Osteocyte (in vitro differentiated cells): ENCODE results near the gene MTSS2. TPM values are rescaled to one million over a fixed set of nuclear protein-coding genes. Genes with fewer than 3 reads are reported as not detected.

Experiments used
- DNase-seq: peaks from one replicate; pipeline ENCODE4 v3.0.0; 2021; ENCODE audit warnings: mixed read lengths; ENCODE audit not compliant: unreplicated experiment; ENCODE audit errors: extremely low spot score
- H3K27ac Mint-ChIP-seq: one replicate; pipeline ENCODE4 v1.8.0; 2021; ENCODE audit warnings: mild to moderate bottlenecking, mixed read lengths; ENCODE audit not compliant: unreplicated experiment
- H3K27me3 Mint-ChIP-seq: one replicate; pipeline ENCODE4 v1.8.0; 2021; ENCODE audit warnings: mixed read lengths; ENCODE audit not compliant: unreplicated experiment
- H3K36me3 Mint-ChIP-seq: one replicate; pipeline ENCODE4 v1.8.0; 2021; ENCODE audit warnings: mixed read lengths; ENCODE audit not compliant: unreplicated experiment
- H3K4me1 Mint-ChIP-seq: one replicate; pipeline ENCODE4 v1.8.0; 2021; ENCODE audit warnings: mixed read lengths; ENCODE audit not compliant: unreplicated experiment
- H3K4me3 Mint-ChIP-seq: one replicate; pipeline ENCODE4 v1.8.0; 2021; ENCODE audit warnings: mild to moderate bottlenecking, moderate library complexity, mixed read lengths; ENCODE audit not compliant: unreplicated experiment
- H3K9me3 Mint-ChIP-seq: one replicate; pipeline ENCODE4 v1.8.0; 2021; ENCODE audit warnings: mixed read lengths; ENCODE audit not compliant: unreplicated experiment
- CTCF ChIP-seq: fragments of 200-600 bp; sonication (generic); IDR thresholded peaks from 2 replicates; pipeline ENCODE4 v1.5.0; 2021; ENCODE audit warnings: antibody characterized with exemption, mild to moderate bottlenecking, moderate library complexity
- total RNA-seq: library from RNA; stranded (reverse); gene quantifications from 2 replicates; pipeline ENCODE4 v1.2.1, GENCODE V29; 2021

The MTSS2 gene
- total RNA-seq, 1 donor from 2014 or later: 156 TPM

DNA sequence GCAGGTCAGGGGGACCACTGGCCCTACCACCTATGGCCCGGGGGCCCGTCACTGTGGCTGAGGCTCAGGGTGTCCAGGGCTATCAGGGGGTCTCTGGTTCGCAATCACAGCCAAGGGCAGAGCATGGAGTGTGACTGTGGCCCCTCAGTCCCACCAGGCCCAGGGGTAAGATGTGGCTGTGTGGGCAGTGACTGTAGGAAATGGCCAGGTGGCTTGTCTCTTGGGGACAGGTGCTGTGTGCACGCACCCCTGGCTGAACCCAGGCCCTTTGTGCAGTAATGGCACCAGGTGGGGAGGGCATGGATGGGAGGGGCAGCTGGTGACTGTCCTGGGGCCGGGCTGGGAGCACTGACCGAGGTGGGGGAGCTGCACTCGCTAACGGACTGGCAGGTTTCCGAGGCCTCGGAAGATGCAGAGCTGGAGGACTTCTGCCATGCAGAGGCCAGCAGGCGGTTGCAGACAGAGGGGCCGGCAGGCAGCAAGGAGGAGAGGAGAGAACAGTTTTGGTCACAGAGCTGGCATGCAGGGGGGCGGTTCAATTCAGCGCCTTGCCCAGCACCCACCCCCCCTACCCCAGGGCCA is 20.6 kb downstream of the MTSS2 start:
- no peak for TF ChIP-seq CTCF
- Mint-ChIP-seq H3K27ac (no peak overlapping the region), H3K4me3 (no peak overlapping the region), H3K9me3 (no peaks in the 10 kb centered on the region), H3K4me1 (peaks cover 4% of the 10 kb centered on the region), H3K36me3 (peaks cover 41% of the 10 kb centered on the region), H3K27me3 (no peaks in the 10 kb centered on the region)
- DNase-seq: no peak

GRCh38 chr16:70664325-70665112 is 21.3 kb downstream of the MTSS2 start:
- no peak overlapping the region for H3K27ac Mint-ChIP-seq
- no peak overlapping the region for H3K4me3 Mint-ChIP-seq
- H3K27me3 Mint-ChIP-seq: no peaks in the 10 kb centered on the region
- peaks cover 4% of the 10 kb centered on the region for H3K4me1 Mint-ChIP-seq
- H3K36me3 Mint-ChIP-seq: peaks cover 34% of the 10 kb centered on the region
- no peaks in the 10 kb centered on the region for H3K9me3 Mint-ChIP-seq
- TF ChIP-seq CTCF: no peak
- DNase-seq: no peak

GRCh38 chr16:70663524-70664324 is 22.1 kb downstream of the MTSS2 start:
- H3K4me3 Mint-ChIP-seq: no peak overlapping the region
- TF ChIP-seq CTCF: no peak
- peak; percentile 83 for DNase-seq
- no peaks in the 10 kb centered on the region for H3K27me3 Mint-ChIP-seq
- H3K36me3 Mint-ChIP-seq: peaks cover 28% of the 10 kb centered on the region
- no peaks in the 10 kb centered on the region for H3K9me3 Mint-ChIP-seq
- no peak overlapping the region for H3K27ac Mint-ChIP-seq
- peaks cover 4% of the 10 kb centered on the region for H3K4me1 Mint-ChIP-seq

- H3K9me3 Mint-ChIP-seq: no peaks in the 10 kb centered on the region
- H3K4me3 Mint-ChIP-seq: no peak overlapping the region
These were observed 22.8 kb downstream of the MTSS2 start for GRCh38 chr16:70662991-70663523.

More at GRCh38 chr16:70662991-70663523, 22.8 kb downstream of the MTSS2 start:
- no peaks in the 10 kb centered on the region for H3K27me3 Mint-ChIP-seq
- TF ChIP-seq CTCF: no peak
- no peak overlapping the region for H3K27ac Mint-ChIP-seq
- DNase-seq: no peak
- peaks cover 4% of the 10 kb centered on the region for H3K4me1 Mint-ChIP-seq
- H3K36me3 Mint-ChIP-seq: peaks cover 22% of the 10 kb centered on the region
